Astrocyte of the cerebellum (primary cell): ENCODE data around the gene KCTD1.

ENCODE experiments used
- DNase-seq: peaks from one replicate; pipeline ENCODE4 v3.0.0-alpha.2; 2011; ENCODE audit warnings: low read depth
- H3K4me3 ChIP-seq: 2 replicates; pipeline ENCODE4 v1.5.1; 2011; ENCODE audit warnings: mild to moderate bottlenecking, low read depth, low read length, moderate library complexity
- in situ Hi-C: cut with HindIII; loops from 2 replicates; pipeline ENCODE4 v1.10.0; 2017; ENCODE audit warnings: low sequenced_read_pairs
- TF ChIP-seq, protein P1 (sequence below): IDR thresholded peaks from 2 replicates; pipeline ENCODE4 v1.5.1; 2012; ENCODE audit warnings: low read length, low read depth, moderate library complexity, mild to moderate bottlenecking; ENCODE audit errors: missing control alignments

The KCTD1 gene

DNA sequence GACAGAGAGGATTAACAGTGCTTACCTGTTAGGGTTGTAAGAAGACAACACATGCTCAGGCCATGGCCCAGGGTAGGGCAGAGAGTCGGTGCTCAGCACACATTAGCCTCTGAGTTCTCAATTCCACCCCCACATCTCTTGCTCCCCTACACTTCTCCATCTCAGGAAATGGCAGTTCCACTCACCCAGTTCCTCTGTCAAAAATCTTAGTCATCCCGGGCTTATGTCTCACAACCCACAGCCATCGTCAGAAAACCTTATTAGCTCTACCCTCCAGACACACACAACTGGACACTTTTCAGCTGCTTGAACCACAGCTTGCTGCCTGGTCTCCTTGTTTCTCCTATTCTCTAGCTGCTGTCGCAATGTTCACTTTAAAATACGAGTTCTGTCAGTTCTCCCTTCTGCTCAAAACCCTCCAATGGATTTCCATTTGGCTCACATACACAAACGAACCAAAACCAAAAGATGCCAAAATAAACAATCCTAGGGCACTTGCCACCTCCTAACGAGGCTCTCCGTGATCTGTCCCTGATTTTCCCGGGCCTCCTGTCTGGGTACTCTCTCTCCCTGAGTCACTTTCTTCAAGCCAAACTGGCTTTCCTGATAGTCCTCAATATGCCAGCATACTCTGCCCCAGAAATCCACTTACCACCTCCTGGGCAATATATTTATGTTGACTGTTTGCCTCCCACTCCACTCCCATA is 89.7 kb downstream of the KCTD1 start:
- TF ChIP-seq, protein P1, sequence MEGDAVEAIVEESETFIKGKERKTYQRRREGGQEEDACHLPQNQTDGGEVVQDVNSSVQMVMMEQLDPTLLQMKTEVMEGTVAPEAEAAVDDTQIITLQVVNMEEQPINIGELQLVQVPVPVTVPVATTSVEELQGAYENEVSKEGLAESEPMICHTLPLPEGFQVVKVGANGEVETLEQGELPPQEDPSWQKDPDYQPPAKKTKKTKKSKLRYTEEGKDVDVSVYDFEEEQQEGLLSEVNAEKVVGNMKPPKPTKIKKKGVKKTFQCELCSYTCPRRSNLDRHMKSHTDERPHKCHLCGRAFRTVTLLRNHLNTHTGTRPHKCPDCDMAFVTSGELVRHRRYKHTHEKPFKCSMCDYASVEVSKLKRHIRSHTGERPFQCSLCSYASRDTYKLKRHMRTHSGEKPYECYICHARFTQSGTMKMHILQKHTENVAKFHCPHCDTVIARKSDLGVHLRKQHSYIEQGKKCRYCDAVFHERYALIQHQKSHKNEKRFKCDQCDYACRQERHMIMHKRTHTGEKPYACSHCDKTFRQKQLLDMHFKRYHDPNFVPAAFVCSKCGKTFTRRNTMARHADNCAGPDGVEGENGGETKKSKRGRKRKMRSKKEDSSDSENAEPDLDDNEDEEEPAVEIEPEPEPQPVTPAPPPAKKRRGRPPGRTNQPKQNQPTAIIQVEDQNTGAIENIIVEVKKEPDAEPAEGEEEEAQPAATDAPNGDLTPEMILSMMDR: no peak
- in situ Hi-C loops: no loop called here
- no peak for DNase-seq
- H3K4me3 ChIP-seq: no peak overlapping the region

DNA sequence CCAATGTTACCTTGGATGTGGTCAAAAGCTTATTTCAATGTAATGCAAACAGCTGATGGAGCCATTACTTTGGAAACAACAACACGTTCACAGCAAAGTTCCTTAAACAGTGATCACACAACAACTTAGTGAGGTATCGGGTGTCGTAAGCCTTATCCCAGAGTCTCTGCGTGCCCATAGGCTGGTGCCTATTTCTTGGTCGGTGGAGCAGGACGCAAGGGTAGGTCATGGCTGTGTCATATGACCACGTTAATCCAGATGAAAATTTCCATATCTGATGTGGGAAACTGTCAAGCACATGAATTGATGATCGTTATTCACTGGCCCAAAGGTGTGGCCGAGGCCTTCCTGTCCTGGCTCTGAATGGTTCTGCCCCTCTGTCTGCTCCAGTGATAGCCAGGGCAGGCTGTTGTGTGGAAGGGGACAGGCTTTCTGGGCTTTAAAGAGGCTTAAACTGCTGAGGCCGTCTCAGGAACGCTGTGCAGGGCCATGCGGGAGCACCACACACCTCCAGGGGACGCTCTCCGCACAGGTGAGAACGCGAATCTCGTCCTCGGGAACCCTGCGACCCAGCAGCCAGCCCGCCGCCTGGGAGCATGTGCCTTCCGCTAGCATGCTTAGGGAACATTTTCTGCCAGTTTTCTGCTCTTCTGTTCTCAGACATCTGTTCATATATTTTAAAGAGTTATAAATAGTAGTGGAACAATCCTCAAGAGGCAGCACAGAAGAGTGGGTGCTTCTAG is 90.6 kb downstream of the KCTD1 start:
- in situ Hi-C loops: no loop called here
- H3K4me3 ChIP-seq: no peak overlapping the region
- DNase-seq: no peak
- TF ChIP-seq, protein P1: no peak

DNA sequence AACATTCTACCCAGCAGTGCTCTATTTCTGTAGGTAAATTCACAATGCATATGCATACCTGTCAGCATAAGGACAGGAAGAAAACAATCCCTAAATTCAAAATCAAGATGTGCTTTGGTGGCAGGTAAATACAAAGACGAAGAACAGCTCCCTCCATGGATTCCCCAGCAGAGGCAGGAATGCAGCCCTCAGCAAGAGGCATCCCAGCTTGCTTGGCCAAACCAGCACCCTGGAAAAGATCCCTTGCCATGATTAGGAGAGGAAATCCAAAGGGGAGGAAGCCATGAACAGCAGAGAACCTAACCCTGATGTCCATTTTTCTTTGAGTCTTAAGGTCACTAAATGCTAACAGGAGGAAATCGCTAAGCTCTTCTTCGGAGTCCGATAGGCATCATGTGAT is 91.2 kb downstream of the KCTD1 start:
- no peak overlapping the region for H3K4me3 ChIP-seq
- no peak for DNase-seq
- in situ Hi-C loops: no loop called here
- TF ChIP-seq, protein P1: no peak

DNA sequence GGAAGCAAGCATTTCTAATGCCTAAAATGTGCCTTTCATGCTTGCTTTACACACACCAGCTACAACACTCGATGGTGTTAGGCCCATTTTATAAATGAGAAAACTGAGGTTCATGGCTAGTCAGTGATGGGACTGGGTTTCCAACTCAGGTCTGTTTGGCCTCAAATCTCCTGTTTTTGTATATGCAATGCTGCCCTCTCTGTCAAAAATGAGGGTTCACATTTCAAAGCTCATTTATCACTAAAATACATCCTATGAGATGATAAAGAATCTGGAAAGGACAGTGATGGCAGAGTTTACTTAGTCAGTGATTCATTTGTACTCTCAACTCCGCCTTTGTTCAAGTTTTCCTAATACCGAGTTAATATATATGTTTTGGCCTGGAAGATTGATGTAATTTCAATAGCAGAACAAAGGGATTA is 92.3 kb downstream of the KCTD1 start:
- no peak overlapping the region for H3K4me3 ChIP-seq
- TF ChIP-seq, protein P1: no peak
- no peak for DNase-seq
- in situ Hi-C loops: no loop called here

DNA sequence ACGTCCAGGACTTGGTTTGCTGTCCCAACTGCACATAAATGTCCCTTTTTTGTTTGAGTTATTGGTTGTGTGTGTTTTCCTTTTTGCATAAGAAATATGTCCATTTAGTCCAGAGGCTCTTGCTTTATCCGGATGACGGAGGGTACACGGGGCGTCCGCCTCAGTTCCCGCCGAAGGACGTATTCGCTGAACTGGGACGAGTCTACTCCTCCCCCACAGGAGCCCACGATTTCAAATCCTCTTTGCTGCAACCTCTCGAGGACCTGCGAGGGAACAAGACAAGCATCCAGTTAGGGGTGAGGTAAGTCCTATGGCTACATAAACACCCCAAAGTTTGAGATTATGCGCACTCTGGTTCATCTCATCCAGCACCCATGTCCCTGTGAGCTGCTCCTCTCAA is 92.7 kb downstream of the KCTD1 start:
- H3K4me3 ChIP-seq: no peak overlapping the region
- no peak for DNase-seq
- TF ChIP-seq, protein P1: no peak
- in situ Hi-C loops: no loop called here

DNA sequence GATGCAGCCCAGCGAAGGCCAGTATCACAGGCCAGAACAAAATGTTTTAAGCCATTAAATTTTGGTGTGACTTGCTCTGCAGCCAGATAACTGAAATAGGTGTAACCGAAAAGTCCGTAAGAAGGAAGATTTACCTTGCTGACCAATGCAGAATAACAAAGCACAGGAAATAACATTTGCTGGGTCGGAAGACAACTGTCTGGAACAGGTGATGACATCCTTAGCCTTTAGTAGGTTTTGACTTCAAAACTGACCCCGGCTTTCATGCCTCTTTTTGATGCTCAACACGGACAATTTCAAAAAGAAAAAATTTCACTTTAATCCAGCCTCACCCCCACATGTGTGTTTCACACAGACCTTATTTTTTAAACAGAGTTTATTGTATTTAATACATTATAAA is 93.7 kb downstream of the KCTD1 start:
- TF ChIP-seq, protein P1: no peak
- no peak overlapping the region for H3K4me3 ChIP-seq
- DNase-seq: no peak
- in situ Hi-C loops: no loop called here
